Endodermal cell (in vitro differentiated cells): Measurements from ENCODE around the gene ATP2A1. TPM values are rescaled to one million over a fixed set of nuclear protein-coding genes. Genes with fewer than 3 reads are reported as not detected.

Source experiments
- DNase-seq: peaks from one replicate; pipeline ENCODE4 v3.0.0-alpha.2; 2017
- H3K27ac ChIP-seq: 2 replicates; pipeline ENCODE4 v1.5.1; 2013; ENCODE audit warnings: mild to moderate bottlenecking, low read depth, low read length, moderate library complexity
- H3K27me3 ChIP-seq: 2 replicates; pipeline ENCODE4 v1.6.1; 2013; ENCODE audit warnings: mild to moderate bottlenecking, low read length, moderate library complexity; ENCODE audit not compliant: insufficient read depth, control insufficient read depth, poor library complexity, severe bottlenecking
- H3K36me3 ChIP-seq: 2 replicates; pipeline ENCODE4 v1.7.0; 2013; ENCODE audit warnings: mild to moderate bottlenecking, low read length, moderate library complexity; ENCODE audit not compliant: control insufficient read depth, insufficient read depth
- H3K4me1 ChIP-seq: one replicate; pipeline ENCODE4 v1.7.0; 2013; ENCODE audit warnings: low read length; ENCODE audit not compliant: control insufficient read depth, insufficient read depth
- H3K4me3 ChIP-seq: 2 replicates; pipeline ENCODE4 v1.5.1; 2013; ENCODE audit warnings: mild to moderate bottlenecking, low read length, moderate library complexity
- H3K9ac ChIP-seq: 2 replicates; pipeline ENCODE4 v1.6.1; 2013; ENCODE audit warnings: mild to moderate bottlenecking, low read length, moderate library complexity; ENCODE audit not compliant: poor library complexity, severe bottlenecking; ENCODE audit errors: extremely low read depth
- H3K9me3 ChIP-seq: 2 replicates; pipeline ENCODE4 v1.6.1; 2013; ENCODE audit warnings: mild to moderate bottlenecking, low read length, moderate library complexity; ENCODE audit not compliant: control insufficient read depth
- H3K27ac Mint-ChIP-seq: 2 replicates; pipeline ENCODE4 v1.8.0; 2020; ENCODE audit warnings: mixed read lengths
- H3K27me3 Mint-ChIP-seq: 2 replicates; pipeline ENCODE4 v1.8.0; 2021; ENCODE audit warnings: mild to moderate bottlenecking, mixed read lengths; ENCODE audit not compliant: insufficient read depth
- H3K36me3 Mint-ChIP-seq: 2 replicates; pipeline ENCODE4 v1.8.0; 2020; ENCODE audit warnings: low read depth, mixed read lengths
- H3K4me1 Mint-ChIP-seq: 2 replicates; pipeline ENCODE4 v1.8.0; 2020; ENCODE audit warnings: mixed read lengths
- H3K4me3 Mint-ChIP-seq: 2 replicates; pipeline ENCODE4 v1.8.0; 2020; ENCODE audit warnings: mild to moderate bottlenecking, moderate library complexity, mixed read lengths
- H3K9me3 Mint-ChIP-seq: 2 replicates; pipeline ENCODE4 v1.8.0; 2020; ENCODE audit warnings: mild to moderate bottlenecking, mixed read lengths
- CTCF ChIP-seq: fragments of 200-600 bp; sonication (generic); conservative IDR thresholded peaks from 2 replicates; pipeline ENCODE4 v1.5.0; 2021; ENCODE audit warnings: antibody characterized with exemption, mild to moderate bottlenecking
- WGBS, 2 experiments: methylation state at CpG; one replicate each; pipeline versions ENCODE4 v1.1.5 to v1.1.7; 2013; ENCODE audit warnings: missing lambda C conversion rate in 2 of 2, mixed read lengths in 1 of 2; ENCODE audit not compliant: insufficient coverage in 1 of 2, insufficient read length in 1 of 2; 5-methylcytosine and 5-hydroxymethylcytosine counted together
- total RNA-seq, 2 donors: library from RNA; stranded (reverse); fragmentation: NEBNext Ultra II Directional in 1 of 2; extraction: Animal tissue kit (Norgen Biotek cat#: 25700) in 1 of 2; gene quantifications; 2 replicates in 1 of 2; 3 replicates in 1 of 2; pipeline ENCODE4 v1.2.1, GENCODE V29; 2021

Gene ATP2A1
- total RNA-seq, 2 donors from 2014 or later = 4.7 to 7.7 TPM

GRCh38 chr16:28873543-28874201 is 4.6 kb upstream of the ATP2A1 start:
- Mint-ChIP-seq H3K27ac (no peak overlapping the region), H3K36me3 (peaks cover 38% of the 10 kb centered on the region), H3K4me3 (no peak overlapping the region), H3K27me3 (no peaks in the 10 kb centered on the region), H3K9me3 (no peaks in the 10 kb centered on the region), H3K4me1 (peaks cover 3% of the 10 kb centered on the region)
- peak; percentile 85 for DNase-seq
- no peaks in the 10 kb centered on the region for H3K27me3 ChIP-seq
- WGBS, 2 experiments = 94 to 99% methylated on average over 10 to 16 of the region's 18 CpGs
- peaks cover 33% of the 10 kb centered on the region for H3K36me3 ChIP-seq
- no peak overlapping the region for H3K27ac ChIP-seq
- H3K4me1 ChIP-seq = peaks cover 3% of the 10 kb centered on the region
- H3K4me3 ChIP-seq = no peak overlapping the region
- no peak overlapping the region for H3K9ac ChIP-seq
- no peaks in the 10 kb centered on the region for H3K9me3 ChIP-seq
- TF ChIP-seq CTCF = peak; percentile 88

- Histone ChIP-seq H3K4me3 (no peak overlapping the region), H3K27me3 (no peaks in the 10 kb centered on the region), H3K36me3 (peaks cover 25% of the 10 kb centered on the region), H3K27ac (no peak overlapping the region), H3K4me1 (peaks cover 3% of the 10 kb centered on the region), H3K9me3 (no peaks in the 10 kb centered on the region), H3K9ac (no peak overlapping the region)
- no peak for DNase-seq
- Mint-ChIP-seq H3K27ac (no peak overlapping the region), H3K4me1 (peaks cover 9% of the 10 kb centered on the region), H3K4me3 (no peak overlapping the region), H3K27me3 (no peaks in the 10 kb centered on the region), H3K9me3 (no peaks in the 10 kb centered on the region), H3K36me3 (peaks cover 31% of the 10 kb centered on the region)
- WGBS, 2 experiments = 88 to 97% methylated on average over 4 to 6 of the region's 6 CpGs
- TF ChIP-seq CTCF = no peak
Measured at GRCh38 chr16:28874406-28874805, 3.9 kb upstream of the ATP2A1 start.

- no peaks in the 10 kb centered on the region for H3K9me3 ChIP-seq
- peaks cover 3% of the 10 kb centered on the region for H3K4me1 ChIP-seq
- no peak for DNase-seq
- Mint-ChIP-seq H3K4me1 (peaks cover 10% of the 10 kb centered on the region), H3K4me3 (no peak overlapping the region), H3K9me3 (no peaks in the 10 kb centered on the region), H3K27ac (no peak overlapping the region), H3K36me3 (peaks cover 22% of the 10 kb centered on the region), H3K27me3 (peaks cover 3% of the 10 kb centered on the region)
- H3K36me3 ChIP-seq = peaks cover 16% of the 10 kb centered on the region
- H3K4me3 ChIP-seq = no peak overlapping the region
- 78 to 86% methylated on average over 3 to 13 of the region's 13 CpGs for WGBS, 2 experiments
- peaks cover 1% of the 10 kb centered on the region for H3K27me3 ChIP-seq
- no peak overlapping the region for H3K9ac ChIP-seq
- H3K27ac ChIP-seq = peak overlapping the region; percentile 44
- TF ChIP-seq CTCF = no peak
Measured at GRCh38 chr16:28875134-28876018, 2.9 kb upstream of the ATP2A1 start.
